Left renal pelvis (tissue), 4 donors: ENCODE data around the gene C1QTNF8. TPM values are rescaled to one million over a fixed set of nuclear protein-coding genes. Genes with fewer than 3 reads are reported as not detected.

Experiments used
- DNase-seq, 4 donors: peaks; one replicate each; pipeline ENCODE4 v3.0.0-alpha.2; 2013; ENCODE audit warnings: low read depth in 4 of 4, low spot score in 3 of 4
- polyA plus RNA-seq, 4 donors: library from polyadenylated mRNA; unstranded; fragments of 120-200 nt; gene quantifications; one replicate each; pipeline ENCODE4 v1.2.1, GENCODE V29; 2013; ENCODE audit not compliant: insufficient read length in 4 of 4

Gene C1QTNF8
- polyA plus RNA-seq, 4 donors = not detected

DNA sequence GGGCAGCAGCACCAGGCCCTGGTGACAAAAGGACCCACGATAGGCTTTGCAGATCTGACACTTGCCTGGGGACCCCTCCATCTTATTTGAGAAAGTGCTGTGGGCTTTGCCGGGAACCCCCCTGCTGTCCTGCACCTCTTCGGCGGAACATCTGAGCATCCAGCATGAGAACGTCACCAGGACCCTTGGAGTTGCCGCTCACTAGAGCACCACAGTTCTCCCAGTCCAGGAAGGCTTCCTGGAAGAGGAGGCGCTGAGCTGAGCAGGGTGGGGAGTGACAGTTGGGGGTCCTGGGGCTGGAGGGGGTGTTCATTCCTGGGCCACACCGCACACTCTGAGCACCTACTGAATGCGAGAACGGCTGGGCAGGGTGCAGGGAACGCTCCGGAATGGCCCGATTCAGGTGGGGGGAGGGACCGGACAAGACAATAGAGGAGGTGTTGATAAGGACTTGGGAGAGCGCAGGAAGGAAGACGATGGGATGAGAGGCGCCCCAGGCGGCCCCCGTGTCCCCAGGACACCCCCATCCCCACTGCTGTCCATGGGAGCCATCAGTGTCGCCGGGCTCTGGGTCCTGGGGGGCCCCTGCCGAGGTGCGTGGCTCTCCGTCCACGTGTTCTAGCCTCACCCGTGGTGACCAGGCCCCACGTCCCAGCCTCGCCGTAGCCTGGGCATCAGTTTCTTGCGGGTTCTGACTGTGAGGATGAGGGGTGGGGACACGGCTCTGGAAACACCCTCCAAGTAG is 32.1 kb upstream of the C1QTNF8 start:
- DNase-seq = no peak

DNA sequence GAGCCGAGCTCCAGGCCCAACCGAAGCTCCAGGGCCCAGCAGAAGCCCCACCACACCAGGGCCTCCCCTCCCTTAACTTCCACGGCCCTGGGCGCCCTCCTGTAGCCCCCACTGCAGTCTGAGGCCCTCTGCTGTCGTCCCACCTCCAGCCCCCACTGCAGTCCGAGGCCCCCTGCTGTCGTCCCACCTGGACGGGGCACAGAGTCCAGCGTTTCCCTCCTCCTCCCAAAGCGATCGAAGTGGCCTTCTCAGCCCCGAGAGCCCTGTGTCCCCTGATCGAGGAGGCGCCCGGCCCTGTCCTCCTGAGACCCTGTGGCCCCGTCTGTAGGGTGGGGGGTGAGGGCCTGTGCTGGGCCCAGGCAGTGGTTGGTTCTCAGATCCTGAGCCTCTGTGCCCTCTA is 31.1 kb upstream of the C1QTNF8 start:
- no peak for DNase-seq

DNA sequence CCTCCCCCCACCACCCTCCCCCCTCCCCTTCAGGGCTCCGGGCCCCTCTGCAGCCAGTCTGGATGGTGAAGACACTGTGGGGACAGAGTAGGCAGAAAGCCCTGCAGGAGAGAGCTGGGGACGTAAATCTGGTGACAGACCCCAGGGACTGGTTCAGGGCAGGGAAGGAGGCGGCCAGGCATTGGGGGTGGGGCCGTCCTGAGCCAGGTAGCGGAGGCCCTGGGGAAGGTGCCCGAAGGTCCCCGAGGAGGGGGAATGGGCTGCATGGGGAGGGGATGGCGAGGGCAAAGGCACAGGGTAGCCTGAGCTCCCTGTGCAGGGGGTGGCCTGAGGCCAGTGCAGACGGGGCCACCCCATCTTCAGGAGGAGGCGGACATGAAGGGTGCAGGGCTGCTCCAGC is 30.5 kb upstream of the C1QTNF8 start:
- no peak for DNase-seq

DNA sequence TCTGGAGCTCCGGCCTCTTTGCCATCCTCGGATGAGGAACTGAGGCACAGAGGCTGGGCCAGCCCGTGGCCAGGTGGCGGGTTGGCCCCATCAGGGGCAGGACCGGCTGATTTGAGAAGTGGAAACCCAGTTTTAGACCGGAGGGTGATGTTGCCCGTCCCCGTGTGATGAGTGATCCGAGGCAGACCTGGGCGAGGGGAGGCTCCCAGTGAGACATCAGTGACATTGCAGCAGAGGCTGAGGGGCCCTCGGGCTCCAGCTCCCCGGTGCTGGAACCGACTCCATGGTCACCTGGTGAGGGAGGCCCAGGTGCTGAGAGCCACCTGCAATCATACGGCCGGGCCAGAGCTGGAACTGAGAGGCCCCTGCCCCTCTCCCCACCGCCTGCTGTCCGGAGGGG is 30.0 kb upstream of the C1QTNF8 start:
- no peak for DNase-seq

DNA sequence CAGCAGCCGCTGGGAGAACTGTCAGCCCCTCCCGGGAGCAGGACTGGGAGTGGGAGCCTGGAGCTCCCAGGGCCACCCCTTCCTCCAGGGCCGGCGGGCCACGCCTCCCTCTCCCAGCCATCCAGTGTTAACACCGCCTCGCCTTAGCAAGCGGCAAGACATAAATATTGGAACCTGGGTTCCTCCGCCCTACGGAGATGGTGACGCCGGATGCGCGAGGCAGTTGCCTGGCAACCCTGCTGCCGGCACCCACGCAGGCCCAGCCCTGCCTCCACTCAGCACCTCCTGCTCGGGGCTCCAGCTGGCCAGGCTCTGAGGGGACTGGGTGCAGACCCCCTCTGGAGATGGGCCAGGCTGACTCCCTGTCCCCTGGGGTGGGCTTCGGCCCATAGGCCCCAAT is 29.4 kb upstream of the C1QTNF8 start:
- peak in 1 of 4 donors; percentile 51 for DNase-seq

DNA sequence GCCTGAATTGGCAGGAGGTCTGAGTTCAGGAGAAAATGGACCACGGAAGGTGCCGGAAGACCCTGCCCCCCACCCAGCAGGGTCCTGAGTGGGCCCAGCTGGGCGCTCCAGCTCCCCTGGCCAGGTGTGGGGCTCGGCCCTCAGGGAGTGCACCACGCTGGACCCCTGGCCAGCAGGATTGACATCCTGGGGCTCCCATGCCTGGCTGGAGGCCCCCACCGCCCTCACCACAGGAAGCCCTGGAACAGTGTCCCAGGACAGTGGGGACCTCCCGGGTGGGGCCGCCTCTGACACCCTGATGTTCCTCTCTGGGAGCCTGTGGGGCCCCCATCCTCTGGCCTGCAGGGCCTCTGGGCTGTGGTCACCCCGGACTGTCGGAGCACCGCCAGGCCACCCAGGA is 28.8 kb upstream of the C1QTNF8 start:
- DNase-seq = no peak

DNA sequence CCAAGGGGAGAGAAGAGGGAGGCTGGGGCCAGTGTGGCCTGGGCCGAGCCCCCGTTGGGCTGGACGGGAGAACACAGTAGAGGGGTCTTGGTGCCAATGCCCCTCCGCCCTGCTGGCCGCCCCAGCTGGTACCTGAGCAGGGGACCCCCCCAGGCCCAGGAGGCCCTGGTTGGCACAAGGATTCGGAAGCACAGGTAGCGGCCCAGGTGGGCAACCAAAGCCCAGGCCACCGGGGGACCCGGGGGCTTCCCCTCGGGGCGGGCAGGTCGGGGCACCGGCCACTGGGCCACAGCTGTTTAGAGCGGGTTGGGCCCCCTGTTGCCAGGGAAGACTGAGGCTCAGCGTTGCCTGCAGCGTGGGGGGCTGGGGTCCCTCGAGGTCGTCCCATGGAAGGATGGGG is 28.2 kb upstream of the C1QTNF8 start:
- no peak for DNase-seq

DNA sequence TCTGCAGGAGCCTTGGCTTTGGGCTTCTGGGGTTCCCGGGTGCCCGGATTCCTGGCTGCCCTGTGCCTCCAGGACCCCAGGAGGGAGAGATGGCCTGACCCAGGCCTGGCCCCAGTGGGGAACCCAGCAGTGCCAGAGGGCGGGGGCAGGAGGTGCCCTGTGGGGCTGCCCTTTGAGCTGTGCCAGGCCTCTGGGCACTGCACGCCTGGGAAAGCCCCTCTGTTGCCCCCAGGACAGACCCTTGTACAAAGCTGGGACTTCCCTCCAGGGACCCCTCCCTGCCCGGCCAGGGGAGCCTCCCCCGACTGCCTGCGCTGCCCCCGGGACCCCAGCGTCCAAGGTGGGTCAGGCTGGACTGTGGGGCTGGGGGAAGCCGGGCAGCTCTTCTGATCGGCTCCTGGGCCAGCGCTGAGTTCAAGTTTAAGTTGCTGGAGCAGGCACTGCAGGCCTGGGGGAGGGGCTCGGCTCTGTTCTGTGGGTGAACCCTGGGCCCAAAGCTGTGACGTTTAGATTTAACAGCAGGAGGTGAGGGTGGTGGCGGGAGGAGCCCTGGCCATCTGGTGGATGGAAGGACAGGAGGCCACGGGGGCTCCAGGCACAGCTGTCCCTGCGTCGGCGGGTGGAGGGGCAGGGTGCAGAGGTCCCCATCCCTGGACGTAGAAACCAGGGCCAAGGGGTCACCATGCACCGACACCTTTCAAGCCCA is 27.6 kb upstream of the C1QTNF8 start:
- DNase-seq = no peak

DNA sequence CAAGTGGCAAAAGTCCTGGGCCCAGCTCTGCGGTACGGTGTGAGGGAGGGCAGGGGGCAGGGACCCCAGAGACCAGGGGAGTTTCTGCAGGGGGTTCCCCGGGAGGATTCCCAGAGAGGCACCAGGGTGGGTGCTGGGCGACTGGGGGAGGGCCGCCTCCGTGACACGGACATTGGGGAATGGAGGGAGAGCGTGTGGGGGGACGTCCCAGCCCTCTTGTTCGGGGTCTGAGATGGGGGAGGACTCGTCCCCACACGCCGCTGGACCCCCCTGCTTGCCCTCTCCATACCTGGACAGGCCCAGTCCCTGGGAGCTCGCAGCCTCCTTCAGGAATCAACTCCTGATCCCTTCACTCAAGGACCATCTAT is 26.3 kb upstream of the C1QTNF8 start:
- no peak for DNase-seq

DNA sequence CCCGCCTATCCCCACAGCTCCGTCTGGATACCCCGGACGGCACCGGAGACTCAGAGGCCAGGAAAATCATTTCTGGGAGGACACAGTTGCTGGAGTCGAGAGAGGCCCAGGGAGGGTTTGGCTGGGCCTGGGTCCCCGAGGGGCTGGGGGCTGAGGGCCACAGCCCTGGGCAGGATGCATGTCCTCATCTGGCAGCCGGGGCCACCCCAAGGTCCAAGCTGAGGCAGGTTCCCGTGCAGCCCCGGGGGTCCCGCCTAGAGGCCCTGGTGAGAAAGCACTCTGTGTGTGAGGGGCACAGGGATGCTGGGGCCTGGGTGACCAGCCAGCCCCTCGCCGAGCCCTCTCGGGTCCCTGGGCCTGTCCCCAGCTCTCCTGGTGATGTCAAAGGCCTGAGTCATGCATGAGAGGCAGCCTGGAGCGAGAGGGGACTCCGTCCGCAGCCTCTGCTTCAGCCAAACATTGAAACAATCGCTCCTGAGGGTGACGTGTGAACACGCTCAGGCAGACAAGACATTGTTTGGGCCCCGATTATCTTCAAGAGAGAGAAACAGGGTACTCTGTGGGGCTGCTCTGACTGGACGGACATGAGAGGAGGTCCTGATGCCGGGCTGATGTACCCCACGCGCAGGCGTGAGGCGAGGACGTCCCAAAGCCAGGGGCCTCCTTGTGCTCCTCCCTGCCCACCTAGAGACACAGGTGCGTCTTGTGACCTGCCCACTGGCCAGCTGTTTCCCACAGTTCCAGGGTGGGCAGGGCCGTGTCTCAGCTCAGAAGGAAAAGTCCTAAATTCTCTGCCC is 25.8 kb upstream of the C1QTNF8 start:
- no peak for DNase-seq

DNA sequence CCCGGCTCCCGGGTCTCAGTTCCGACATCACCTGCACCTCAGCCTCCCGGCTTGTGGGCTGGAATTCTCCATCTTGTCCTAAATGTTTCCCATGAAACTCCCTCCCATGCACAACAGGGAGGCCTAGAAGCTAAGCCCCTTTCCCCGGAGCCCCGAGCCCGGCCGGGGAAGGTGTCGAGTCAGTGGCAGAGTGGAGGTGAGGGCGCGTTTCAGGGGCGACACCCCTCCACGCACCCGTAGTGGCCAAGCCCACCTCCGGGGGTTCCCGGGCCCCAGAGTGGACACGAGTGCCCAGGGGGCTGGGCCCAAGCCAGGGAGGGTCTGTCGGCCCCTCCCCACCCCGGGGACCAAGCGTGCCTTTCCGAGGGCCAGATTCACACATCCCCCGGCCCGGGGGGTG is 25.0 kb upstream of the C1QTNF8 start:
- no peak for DNase-seq

DNA sequence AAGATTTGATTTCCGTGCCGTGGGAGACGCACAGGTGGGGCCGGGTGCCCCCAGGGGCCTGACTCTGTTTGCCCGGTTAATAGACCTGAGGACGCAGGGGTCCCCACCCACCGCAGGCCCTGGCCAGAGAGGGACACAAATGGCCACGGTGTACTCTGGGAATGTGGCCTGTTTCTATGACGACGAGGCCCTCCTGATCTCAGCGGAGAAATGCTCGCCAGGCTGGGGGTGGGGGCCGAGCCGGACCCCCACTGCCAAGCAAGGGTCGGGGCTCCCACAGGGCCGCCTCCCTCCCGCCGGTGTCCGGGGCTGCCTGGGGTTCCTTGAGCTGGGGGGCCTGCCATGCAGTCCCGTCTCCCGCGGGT is 24.5 kb upstream of the C1QTNF8 start:
- no peak for DNase-seq

DNA sequence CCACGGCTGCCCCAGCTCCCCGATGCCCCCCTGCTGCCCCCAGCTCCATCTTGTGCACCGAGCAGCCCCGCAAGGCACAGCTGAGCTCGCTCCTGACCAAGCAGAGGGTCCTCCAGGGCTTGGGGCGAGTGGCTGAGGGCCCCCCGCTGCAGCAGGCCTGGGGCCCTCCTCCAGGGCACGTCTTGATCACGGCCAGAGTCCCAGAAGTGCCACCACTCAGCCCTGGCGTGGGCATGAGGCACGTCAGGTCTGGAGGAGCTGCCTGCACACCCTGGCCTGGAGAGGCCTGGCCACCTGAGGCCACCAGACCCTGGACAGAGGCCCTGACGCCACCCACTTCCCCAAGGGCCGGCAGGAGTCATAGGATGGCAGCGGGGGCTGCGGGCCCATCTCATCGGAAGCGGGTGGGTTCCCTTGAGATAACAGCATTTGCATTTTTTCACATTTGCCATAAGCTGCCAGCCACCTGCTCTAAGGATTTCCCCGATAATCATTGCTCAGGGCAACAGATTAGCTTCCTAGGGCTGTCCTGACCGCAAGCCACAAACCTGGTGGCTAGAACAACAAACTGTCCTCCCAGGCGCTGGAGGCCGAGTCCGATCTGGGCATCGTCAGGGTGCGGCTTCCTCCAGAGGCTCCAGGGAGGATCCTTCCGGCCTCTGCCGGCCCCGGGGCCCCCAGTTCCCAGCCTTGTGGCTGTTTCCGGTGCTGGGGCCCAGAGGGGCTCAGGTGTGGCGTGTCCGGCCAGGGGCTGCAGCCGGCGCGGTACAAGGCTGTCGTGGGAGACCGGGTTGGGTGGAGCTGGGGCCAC is 23.9 kb upstream of the C1QTNF8 start:
- DNase-seq = no peak

DNA sequence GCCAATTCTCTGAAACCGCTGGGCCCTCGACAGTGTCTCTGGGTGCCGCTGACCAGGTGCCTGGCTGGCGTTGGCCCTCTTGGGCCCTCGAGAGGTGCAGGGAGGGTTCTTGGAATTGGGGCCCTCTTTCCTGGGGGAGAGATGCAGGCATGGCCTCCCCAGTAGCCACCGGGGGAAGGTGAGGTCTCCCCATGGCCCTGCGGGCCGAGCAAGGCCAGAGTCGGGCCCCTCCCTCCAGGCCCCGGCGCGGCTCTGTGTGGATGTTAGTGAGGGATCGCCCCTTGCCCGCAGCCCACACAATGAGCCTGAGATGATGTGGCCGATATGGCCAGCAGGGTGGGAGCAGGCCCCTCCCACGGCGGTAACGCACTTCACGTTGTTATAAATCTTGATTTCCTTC is 23.1 kb upstream of the C1QTNF8 start:
- DNase-seq = no peak

DNA sequence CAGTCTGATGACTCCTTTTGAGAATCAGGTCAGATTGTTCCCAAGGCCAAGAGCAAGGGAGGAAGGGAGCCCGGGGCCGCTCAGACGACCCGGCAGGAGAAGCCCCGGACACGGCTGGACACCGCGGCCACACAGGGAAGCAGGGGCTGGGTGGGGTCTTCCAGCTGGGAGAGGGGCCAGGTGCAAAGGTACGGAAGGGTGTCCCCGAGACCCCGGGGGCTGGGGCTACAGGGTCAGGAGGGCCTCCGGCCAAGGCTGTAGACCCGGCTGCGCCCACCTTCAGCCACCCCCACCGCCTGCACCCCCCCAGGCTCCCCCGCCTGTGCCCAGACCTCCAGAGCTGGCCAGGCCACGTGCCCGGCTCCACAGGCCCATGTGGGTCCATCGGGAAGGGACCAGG is 21.9 kb upstream of the C1QTNF8 start:
- DNase-seq = no peak

DNA sequence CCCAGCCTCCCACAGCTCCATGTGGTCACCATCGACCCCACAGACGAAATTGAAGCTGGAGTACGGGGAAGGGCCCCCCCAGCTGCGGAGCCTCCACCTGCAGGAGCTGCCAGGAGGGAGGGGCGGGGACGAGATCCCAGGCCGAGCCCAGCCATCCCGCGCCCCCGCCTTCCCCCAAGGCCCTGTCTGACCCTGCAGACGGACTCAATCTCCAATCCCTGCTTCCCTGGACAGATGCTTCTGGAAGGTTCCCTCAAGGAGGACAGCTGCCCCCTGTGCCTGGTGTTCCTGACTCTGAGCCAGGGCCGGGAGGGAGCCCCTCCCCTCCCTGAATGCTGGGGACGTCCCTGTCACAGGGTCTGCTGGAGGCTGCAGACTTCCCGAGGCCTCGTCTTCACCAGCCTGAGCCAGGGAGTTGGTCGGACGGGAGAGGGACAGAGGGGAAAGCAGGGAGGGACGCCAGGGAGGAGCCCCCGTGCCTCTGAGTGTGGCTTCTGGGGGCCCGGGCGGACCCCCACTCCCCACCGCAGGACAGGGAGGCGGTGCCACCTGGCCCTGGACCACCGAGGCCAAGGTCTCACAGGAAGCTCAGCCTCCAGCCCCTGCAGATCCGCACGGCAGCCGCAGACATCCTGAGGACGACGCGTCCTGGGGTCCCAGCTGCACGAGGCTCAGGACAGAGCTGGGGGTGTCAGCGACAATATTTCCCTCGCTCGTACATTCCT is 21.3 kb upstream of the C1QTNF8 start:
- no peak for DNase-seq

DNA sequence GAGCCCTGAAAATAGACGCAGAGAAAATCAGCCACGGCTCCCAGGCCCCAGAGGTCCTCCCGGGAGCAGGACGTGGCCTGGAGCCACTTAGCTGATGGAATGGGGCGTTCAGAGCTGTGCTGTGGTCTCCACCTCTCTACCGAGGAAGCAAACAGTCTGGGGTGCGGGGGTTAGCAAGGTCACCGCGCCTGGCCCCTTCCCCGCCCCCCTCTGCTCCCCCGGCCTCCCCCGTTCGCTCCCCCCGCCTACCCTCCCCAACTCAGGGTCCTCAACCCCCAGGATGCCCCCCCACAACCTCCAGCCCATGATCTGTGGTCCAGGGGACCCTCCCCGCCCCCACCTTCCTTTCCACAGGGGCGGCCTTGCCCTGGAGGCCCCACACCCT is 20.6 kb upstream of the C1QTNF8 start:
- DNase-seq = no peak

DNA sequence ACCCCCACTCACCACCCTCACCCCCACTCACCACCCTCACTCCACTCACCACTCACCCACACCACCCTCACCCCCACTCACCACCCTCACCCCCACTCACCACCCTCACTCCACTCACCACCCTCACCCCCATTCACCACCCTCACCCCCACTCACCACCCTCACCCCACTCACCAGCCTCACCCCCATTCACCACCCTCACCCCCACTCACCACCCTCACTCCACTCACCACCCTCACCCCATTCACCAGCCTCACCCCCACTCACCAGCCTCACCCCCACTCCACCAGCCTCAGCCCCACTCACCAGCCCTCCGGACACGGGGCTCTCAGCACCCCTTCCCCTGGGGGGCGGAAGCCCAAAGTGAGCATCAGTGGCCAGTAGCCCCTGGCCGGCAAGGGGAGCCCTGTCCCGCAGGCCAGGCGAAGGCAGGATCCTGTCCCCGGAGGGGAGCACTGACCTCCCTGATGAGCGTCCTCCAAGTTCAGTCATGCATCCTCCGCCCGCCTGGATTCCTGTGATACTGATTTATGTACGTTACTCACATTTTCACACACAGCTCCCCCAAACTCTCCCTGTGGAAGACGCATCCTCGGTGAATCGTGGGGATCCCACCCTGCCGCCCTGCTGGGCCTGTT is 18.0 kb upstream of the C1QTNF8 start:
- no peak for DNase-seq

DNA sequence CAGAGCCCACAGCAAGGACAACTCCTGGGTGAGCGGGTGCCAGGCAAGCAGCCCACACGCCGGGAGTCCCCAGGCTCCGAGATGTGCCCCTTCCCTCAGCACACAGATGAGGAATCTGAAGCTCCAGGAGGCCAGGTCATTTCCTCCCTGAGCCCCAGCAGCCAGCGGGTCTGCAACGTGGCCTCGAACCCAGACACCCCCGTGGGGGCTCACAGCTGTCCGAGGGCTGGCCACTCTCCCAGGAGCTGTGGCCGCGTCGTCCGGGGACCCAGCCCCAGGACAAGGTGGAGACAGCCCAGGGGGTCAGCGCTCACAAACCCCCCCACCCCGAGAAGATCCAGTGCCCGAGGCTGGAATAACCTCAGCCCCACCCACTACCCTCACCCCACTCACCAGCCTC is 17.4 kb upstream of the C1QTNF8 start:
- no peak for DNase-seq
